Calu3 (cell line): ENCODE results near the gene FCER2. TPM values are rescaled to one million over a fixed set of nuclear protein-coding genes. Genes with fewer than 3 reads are reported as not detected.
A peak's percentile ranks its signal among the peaks of the same experiment; 100 is the strongest.

ENCODE experiments used
- BruUV-seq: library from RNA; stranded (reverse); fragments of 400-500 nt; replicated peaks from 2 replicates; lab custom pipeline; 2021; lab: Mats Ljungman, UMichigan
- CTCF ChIA-PET: fragments of 300-600 bp; sonication (Branson Sonifier 250); formaldehyde crosslinking; loops from one replicate; lab custom pipeline; 2022; ENCODE audit warnings: antibody characterized with exemption; lab: Charles Lee
- DNase-seq: peaks from one replicate; pipeline ENCODE4 v3.0.0; 2022
- H3K27ac Mint-ChIP-seq: one replicate; pipeline ENCODE4 v1.8.0; 2022; ENCODE audit warnings: mixed read lengths; ENCODE audit not compliant: unreplicated experiment
- H3K27me3 Mint-ChIP-seq: one replicate; pipeline ENCODE4 v1.8.0; 2022; ENCODE audit warnings: mixed read lengths; ENCODE audit not compliant: unreplicated experiment
- H3K36me3 Mint-ChIP-seq: one replicate; pipeline ENCODE4 v1.8.0; 2022; ENCODE audit warnings: mild to moderate bottlenecking, moderate library complexity, mixed read lengths; ENCODE audit not compliant: insufficient read depth, unreplicated experiment
- H3K4me1 Mint-ChIP-seq: one replicate; pipeline ENCODE4 v1.8.0; 2022; ENCODE audit warnings: mild to moderate bottlenecking, low read depth, mixed read lengths; ENCODE audit not compliant: unreplicated experiment
- H3K4me3 Mint-ChIP-seq: one replicate; pipeline ENCODE4 v1.8.0; 2022; ENCODE audit warnings: mild to moderate bottlenecking, low read depth, moderate library complexity, mixed read lengths; ENCODE audit not compliant: unreplicated experiment
- H3K9me3 Mint-ChIP-seq: one replicate; pipeline ENCODE4 v1.8.0; 2022; ENCODE audit warnings: low read depth, mixed read lengths; ENCODE audit not compliant: unreplicated experiment
- intact Hi-C: fragments of 100-400 bp; cut with micrococcal nuclease; formaldehyde crosslinking; loops from one replicate; pipeline ENCODE4 v1.10.0; 2022; ENCODE audit not compliant: unreplicated experiment
- total RNA-seq: library from RNA; stranded (reverse); gene quantifications from 2 replicates; pipeline ENCODE4 v1.2.3, GENCODE V29; 2022
- TF ChIP-seq, protein P1 (sequence below): fragments of 200-600 bp; IDR thresholded peaks from one replicate; pipeline ENCODE4 v1.8.0; 2022; ENCODE audit warnings: antibody characterized with exemption; ENCODE audit not compliant: unreplicated experiment

The FCER2 gene
- total RNA-seq, 1 experiment from 2014 or later: not detected

DNA sequence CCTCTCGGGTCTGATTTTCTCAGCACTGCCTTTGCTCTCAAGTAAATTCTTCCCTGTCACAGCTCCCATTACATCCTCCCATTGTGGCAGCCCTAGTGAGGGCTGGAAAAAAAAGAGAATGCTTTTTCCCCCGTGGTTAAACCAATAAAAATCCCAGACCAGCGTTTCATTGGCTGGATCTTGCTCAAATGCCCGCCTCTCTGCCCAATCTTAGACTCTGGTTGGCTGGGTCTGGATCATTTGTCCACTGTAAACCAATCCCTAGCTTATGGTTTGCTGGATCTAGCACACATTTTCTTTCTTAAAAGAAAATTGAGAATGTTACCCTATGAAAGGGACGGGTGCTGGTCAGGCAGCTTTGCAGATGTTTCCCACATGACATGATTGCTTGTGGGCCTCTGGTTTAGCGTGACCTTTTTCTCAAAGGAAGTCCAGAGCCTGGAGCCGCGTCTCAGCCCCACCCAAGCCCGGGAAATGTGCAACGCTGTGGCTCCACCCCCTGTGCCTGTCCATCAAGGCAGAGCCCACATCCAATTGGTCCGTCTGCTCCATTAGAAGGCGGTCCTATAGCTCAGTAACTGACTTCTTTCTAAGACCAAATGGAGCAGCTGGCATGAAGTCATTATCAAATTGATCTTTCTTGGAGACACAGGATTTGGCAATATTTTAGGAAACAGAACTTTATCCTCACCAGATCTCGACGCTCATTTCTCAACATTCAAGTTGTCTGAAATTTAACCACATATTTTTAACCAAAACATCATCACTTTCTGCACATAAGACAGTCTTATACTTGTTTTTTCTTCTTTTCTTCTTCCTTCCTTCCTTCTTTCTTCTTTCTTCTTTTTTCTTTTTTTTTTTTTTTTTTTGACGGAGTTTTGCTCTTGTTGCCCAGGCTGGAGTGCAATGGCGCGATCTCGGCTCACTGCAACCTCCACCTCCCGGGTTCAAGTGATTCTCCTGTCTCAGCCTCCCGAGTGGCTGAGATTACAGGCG, 27.6 kb downstream of the FCER2 start:
- DNase-seq: peak; percentile 59
- H3K36me3 Mint-ChIP-seq: no peaks in the 10 kb centered on the region
- peaks cover 8% of the 10 kb centered on the region for H3K4me1 Mint-ChIP-seq
- peaks cover 79% of the 10 kb centered on the region for H3K27me3 Mint-ChIP-seq
- CTCF ChIA-PET: interaction anchor here (0.6 kb wide), 1 partner anchor 78 kb away, joined by 8 read pairs; no protein-coding TSS in a partner anchor
- H3K27ac Mint-ChIP-seq: no peak overlapping the region
- intact Hi-C loops: no loop called here
- no TSS peak for BruUV-seq
- TF ChIP-seq, protein P1, sequence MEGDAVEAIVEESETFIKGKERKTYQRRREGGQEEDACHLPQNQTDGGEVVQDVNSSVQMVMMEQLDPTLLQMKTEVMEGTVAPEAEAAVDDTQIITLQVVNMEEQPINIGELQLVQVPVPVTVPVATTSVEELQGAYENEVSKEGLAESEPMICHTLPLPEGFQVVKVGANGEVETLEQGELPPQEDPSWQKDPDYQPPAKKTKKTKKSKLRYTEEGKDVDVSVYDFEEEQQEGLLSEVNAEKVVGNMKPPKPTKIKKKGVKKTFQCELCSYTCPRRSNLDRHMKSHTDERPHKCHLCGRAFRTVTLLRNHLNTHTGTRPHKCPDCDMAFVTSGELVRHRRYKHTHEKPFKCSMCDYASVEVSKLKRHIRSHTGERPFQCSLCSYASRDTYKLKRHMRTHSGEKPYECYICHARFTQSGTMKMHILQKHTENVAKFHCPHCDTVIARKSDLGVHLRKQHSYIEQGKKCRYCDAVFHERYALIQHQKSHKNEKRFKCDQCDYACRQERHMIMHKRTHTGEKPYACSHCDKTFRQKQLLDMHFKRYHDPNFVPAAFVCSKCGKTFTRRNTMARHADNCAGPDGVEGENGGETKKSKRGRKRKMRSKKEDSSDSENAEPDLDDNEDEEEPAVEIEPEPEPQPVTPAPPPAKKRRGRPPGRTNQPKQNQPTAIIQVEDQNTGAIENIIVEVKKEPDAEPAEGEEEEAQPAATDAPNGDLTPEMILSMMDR: no peak
- no peaks in the 10 kb centered on the region for H3K9me3 Mint-ChIP-seq
- no peak overlapping the region for H3K4me3 Mint-ChIP-seq

DNA sequence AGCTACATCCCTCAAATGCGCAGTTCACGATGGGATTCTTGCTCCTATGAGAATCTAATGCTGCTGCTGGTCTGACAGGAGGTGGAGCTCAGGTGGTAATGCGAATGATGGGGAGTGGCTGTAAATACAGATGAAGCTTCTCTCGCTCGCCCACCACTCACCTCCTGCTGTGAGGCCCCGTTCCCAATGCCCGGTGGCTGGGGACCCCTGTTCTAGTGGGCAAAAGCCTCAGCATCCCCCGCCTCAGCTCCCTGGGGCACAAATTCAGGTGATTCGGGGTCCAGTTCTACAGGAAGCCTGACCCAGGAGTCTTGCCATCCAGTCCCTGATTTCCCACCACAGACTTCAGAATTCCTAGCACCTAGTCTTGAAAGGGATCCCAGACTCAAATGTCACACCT, 29.4 kb downstream of the FCER2 start:
- no peak overlapping the region for H3K4me3 Mint-ChIP-seq
- H3K4me1 Mint-ChIP-seq: peaks cover 8% of the 10 kb centered on the region
- no peaks in the 10 kb centered on the region for H3K9me3 Mint-ChIP-seq
- intact Hi-C loops: no loop called here
- H3K27me3 Mint-ChIP-seq: peaks cover 67% of the 10 kb centered on the region
- TF ChIP-seq, protein P1: no peak
- CTCF ChIA-PET: no interaction called here
- no peak overlapping the region for H3K27ac Mint-ChIP-seq
- DNase-seq: no peak
- no peaks in the 10 kb centered on the region for H3K36me3 Mint-ChIP-seq
- no TSS peak for BruUV-seq

DNA sequence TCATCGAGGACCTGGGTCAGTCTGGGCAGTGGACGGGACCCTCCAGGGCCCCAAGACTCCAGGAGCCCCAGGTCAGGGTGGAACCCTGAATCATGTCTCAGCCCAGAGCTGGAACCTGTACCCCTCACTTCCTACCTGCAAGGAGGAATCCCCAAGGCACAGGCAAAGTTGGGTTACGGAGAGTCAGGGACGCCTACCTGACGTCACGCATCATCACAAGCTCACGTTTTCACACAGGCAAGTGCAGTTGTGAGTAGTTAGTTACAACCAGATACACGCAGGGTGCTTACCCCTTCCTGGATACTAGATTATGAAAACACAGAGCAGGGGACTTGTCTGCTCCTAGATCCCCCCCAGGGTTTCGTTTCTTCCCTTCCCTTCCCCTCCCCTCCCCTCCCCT, 31.1 kb downstream of the FCER2 start:
- CTCF ChIA-PET: interaction anchor here (0.8 kb wide), 1 partner anchor 43 kb away, joined by 4 read pairs; no protein-coding TSS in a partner anchor
- H3K36me3 Mint-ChIP-seq: no peaks in the 10 kb centered on the region
- TF ChIP-seq, protein P1: no peak
- no peaks in the 10 kb centered on the region for H3K9me3 Mint-ChIP-seq
- H3K27ac Mint-ChIP-seq: no peak overlapping the region
- H3K27me3 Mint-ChIP-seq: peaks cover 50% of the 10 kb centered on the region
- intact Hi-C loops: no loop called here
- BruUV-seq: no TSS peak
- H3K4me3 Mint-ChIP-seq: peak overlapping the region; percentile 63
- no peak for DNase-seq
- H3K4me1 Mint-ChIP-seq: peaks cover 8% of the 10 kb centered on the region

- Mint-ChIP-seq H3K36me3 (no peaks in the 10 kb centered on the region), H3K4me3 (peak overlapping the region; percentile 63), H3K4me1 (peaks cover 8% of the 10 kb centered on the region), H3K9me3 (no peaks in the 10 kb centered on the region), H3K27me3 (peaks cover 45% of the 10 kb centered on the region), H3K27ac (no peak overlapping the region)
- TF ChIP-seq, protein P1: no peak
- intact Hi-C loops: no loop called here
- no TSS peak for BruUV-seq
- CTCF ChIA-PET: no interaction called here
- DNase-seq: no peak
Measured at GRCh38 chr19:7670150-7670783, 31.7 kb downstream of the FCER2 start.
